ENCODE results near the gene SLC37A2.

Gene SLC37A2

DNA sequence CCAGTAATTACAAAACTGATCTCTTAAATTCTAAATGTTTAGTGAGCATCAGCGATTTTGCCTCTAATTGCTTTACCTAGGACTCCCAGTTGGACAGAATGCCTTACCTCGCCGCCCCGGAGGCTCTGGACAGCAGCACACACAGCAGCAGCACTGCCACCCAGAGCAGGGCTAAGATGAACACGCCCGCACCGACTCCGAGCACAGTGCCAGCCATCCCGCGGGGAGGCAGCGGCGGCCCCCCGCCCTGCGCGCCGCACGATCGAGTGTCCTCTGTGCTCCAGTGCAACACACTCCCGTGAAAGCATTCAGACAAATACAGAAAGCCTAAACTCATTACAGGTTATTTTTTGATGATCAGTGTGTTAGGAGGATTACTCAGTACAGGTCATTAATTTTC lies 38.9 kb downstream of the SLC37A2 start:
- TF ChIP-seq Cebpa-rat (IDR thresholded peaks at IDR 0.05) = no peak
- H3K9me3 ChIP-seq (replicated peaks in 1 of 11) = peaks cover 0 to 9% (median 4%) of the 10 kb centered on the region in 11 experiments; a peak in 9 of 22 replicates
- peaks cover 0 to 34% (median 0%) of the 10 kb centered on the region in 10 experiments; a peak in 4 of 20 replicates for H3K4me1 ChIP-seq
- peak overlapping the region in 1 of 11 experiments; percentile 54; a peak in 1 of 22 replicates for H3K27ac ChIP-seq
- peak overlapping the region in 2 of 11 experiments; percentile 10 to 63; a peak in 1 of 22 replicates for H3K4me2 ChIP-seq
- H3K27me3 ChIP-seq = no peaks in the 10 kb centered on the region
- no peak overlapping the region for H3K9ac ChIP-seq
- no peak overlapping the region for H3K4me3 ChIP-seq
- peaks cover 43 to 72% (median 62%) of the 10 kb centered on the region in 11 experiments for H3K36me3 ChIP-seq
- H4K20me1 ChIP-seq = no peaks in the 10 kb centered on the region

DNA sequence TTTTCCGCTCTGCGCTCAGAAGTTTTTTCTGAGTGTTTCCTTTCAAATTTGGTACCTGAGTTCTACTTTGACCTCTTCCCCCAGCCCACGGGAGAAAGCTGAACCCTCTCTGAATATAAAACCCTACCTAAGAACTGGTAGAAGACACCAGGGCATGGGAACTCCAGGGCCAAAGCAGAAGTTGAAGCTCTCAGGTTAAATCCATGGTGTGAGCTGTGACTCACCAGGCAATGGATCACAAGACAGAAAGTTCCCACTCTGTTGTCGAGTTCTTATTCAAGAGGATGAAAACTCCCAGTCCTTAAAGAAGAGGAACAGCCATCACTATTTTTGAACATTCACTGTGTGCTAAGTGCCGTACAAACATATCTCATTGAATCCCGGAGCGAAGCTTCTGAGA lies 39.4 kb downstream of the SLC37A2 start:
- peak overlapping the region in 2 of 11 experiments; percentile 33 to 54; a peak in 4 of 22 replicates for H3K27ac ChIP-seq
- no peaks in the 10 kb centered on the region for H4K20me1 ChIP-seq
- H3K36me3 ChIP-seq = peaks cover 38 to 68% (median 57%) of the 10 kb centered on the region in 11 experiments
- peaks cover 0 to 11% (median 4%) of the 10 kb centered on the region in 11 experiments; a peak in 9 of 22 replicates for H3K9me3 ChIP-seq (replicated peaks in 1 of 11)
- peaks cover 0 to 34% (median 0%) of the 10 kb centered on the region in 10 experiments; a peak in 4 of 20 replicates for H3K4me1 ChIP-seq
- no peak overlapping the region for H3K9ac ChIP-seq
- no peaks in the 10 kb centered on the region for H3K27me3 ChIP-seq
- no peak overlapping the region for H3K4me3 ChIP-seq
- TF ChIP-seq Cebpa-rat (IDR thresholded peaks at IDR 0.05) = no peak
- H3K4me2 ChIP-seq = peak overlapping the region in 2 of 11 experiments; percentile 63 to 70; a peak in 4 of 22 replicates

DNA sequence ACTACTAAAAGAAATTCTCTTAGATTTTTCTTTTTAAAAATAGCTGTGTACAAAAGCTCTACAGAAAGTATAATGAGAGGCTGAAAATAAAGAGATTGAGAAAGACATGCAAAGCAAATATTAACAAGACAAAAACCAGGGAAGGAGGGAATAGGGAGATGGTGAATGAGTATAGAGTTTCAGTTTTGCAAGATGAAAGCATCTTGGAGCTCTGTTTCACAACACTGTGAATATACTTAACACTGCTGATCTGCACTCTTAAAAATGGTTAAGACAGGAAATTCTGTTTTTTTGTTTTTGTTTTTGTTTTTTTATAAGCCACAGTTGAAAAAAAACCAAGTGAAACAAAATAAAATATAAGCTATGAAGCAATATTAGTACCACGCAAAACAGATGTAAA lies 42.8 kb downstream of the SLC37A2 start:
- peaks cover 5 to 33% (median 23%) of the 10 kb centered on the region in 11 experiments; a peak in 20 of 22 replicates for H3K36me3 ChIP-seq
- H4K20me1 ChIP-seq = no peaks in the 10 kb centered on the region
- peak overlapping the region in 2 of 11 experiments; percentile 14 to 16; a peak in 2 of 22 replicates for H3K4me2 ChIP-seq
- H3K9me3 ChIP-seq (replicated peaks in 1 of 11) = peaks cover 0 to 11% (median 4%) of the 10 kb centered on the region in 11 experiments; a peak in 9 of 22 replicates
- H3K27me3 ChIP-seq = no peaks in the 10 kb centered on the region
- peaks cover 7 to 49% (median 12%) of the 10 kb centered on the region in 10 experiments; a peak in 19 of 20 replicates for H3K4me1 ChIP-seq
- no peak overlapping the region for H3K9ac ChIP-seq
- H3K27ac ChIP-seq = no peak overlapping the region
- no peak for TF ChIP-seq Cebpa-rat (IDR thresholded peaks at IDR 0.05)
- no peak overlapping the region for H3K4me3 ChIP-seq

DNA sequence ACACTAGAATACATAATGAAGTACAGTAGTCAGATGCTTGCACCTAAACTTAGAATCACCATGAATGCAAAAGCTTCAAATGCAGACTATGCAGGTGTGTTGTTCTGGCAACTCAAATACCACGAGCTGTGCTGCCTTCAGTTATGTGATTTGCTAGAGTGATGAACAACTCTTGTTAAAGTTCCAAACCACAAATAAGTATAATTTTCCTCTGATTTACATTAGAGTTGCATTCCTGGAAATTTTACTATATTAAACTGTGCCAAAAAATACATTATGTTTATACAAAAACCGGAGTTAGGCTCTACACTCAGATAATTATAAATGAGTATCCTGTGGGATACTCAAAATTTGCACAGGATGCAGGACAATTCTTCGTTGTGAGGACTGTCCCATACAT lies 45.4 kb downstream of the SLC37A2 start:
- Histone ChIP-seq H3K27ac (no peak overlapping the region), H3K36me3 (peaks cover 0 to 11% (median 4%) of the 10 kb centered on the region in 11 experiments; a peak in 8 of 22 replicates), H3K4me2 (no peak overlapping the region), H3K9me3 (replicated peaks in 1 of 11) (peaks cover 0 to 15% (median 11%) of the 10 kb centered on the region in 11 experiments; a peak in 13 of 22 replicates), H3K9ac (no peak overlapping the region), H3K4me3 (no peak overlapping the region), H3K4me1 (peaks cover 12 to 32% (median 16%) of the 10 kb centered on the region in 10 experiments), H3K27me3 (no peaks in the 10 kb centered on the region), H4K20me1 (no peaks in the 10 kb centered on the region)
- no peak for TF ChIP-seq Cebpa-rat (IDR thresholded peaks at IDR 0.05)

DNA sequence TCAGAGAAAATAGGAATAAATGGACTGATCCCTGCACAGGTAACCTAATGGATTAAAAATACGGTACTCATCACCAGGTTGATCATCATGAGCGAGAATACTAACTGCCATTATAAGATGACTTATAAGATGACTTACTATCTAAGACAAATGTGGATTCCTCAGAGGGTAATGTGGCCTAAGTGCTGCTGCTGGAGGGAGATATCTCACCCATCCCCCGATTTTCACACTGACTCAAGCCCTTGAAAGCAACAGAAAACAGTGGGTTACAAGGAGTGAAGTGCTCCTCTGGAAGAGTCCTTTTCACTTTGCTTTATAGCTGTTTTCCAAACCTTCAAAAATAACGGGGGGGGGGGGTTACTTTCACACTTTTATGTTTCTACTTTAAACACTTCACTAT lies 47.4 kb downstream of the SLC37A2 start:
- Histone ChIP-seq H3K27ac (peak overlapping the region in 8 of 11 experiments; percentile 68 to 83 (median 76); a peak in 15 of 22 replicates), H3K9ac (peak overlapping the region; percentile 77 to 86 (median 83))

DNA sequence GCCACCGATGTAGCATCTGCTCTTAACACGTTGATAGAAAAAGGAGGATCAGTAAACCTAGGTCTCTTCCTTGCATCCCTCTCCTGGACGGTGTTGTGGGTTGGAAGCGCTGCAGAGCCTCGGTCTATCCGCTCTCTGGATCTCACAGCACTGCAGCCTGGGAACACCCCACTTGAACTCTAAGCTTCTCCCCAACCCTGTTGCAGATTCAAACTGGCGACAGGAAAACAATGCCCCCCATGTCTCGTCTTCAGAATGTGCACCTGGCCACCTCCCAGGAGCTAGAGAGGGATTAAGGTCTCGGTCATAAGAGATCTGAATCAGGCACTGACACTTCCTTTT lies 47.9 kb downstream of the SLC37A2 start:
- Histone ChIP-seq H3K4me3 (peak overlapping the region; percentile 79 to 95 (median 85)), H3K27me3 (no peaks in the 10 kb centered on the region), H3K36me3 (peaks cover 0 to 7% (median 3%) of the 10 kb centered on the region in 11 experiments; a peak in 3 of 22 replicates), H3K9ac (peak overlapping the region; percentile 77 to 86 (median 83)), H3K27ac (peak overlapping the region; percentile 57 to 83 (median 75); a peak in 21 of 22 replicates), H3K4me2 (peak overlapping the region; percentile 82 to 96 (median 90)), H3K9me3 (replicated peaks in 1 of 11) (peaks cover 0 to 23% (median 11%) of the 10 kb centered on the region in 11 experiments; a peak in 13 of 22 replicates), H3K4me1 (peaks cover 12 to 20% (median 15%) of the 10 kb centered on the region in 10 experiments), H4K20me1 (no peaks in the 10 kb centered on the region)
- TF ChIP-seq Cebpa-rat (IDR thresholded peaks at IDR 0.05) = no peak

More for the DNA sequence above, 47.4 kb downstream of the SLC37A2 start:
- no peaks in the 10 kb centered on the region for H4K20me1 ChIP-seq
- TF ChIP-seq Cebpa-rat (IDR thresholded peaks at IDR 0.05) = no peak
- peaks cover 0 to 7% (median 3%) of the 10 kb centered on the region in 11 experiments; a peak in 3 of 22 replicates for H3K36me3 ChIP-seq
- H3K9me3 ChIP-seq (replicated peaks in 1 of 11) = peaks cover 0 to 23% (median 11%) of the 10 kb centered on the region in 11 experiments; a peak in 13 of 22 replicates
- peak overlapping the region; percentile 79 to 95 (median 85) for H3K4me3 ChIP-seq
- peaks cover 12 to 23% (median 16%) of the 10 kb centered on the region in 10 experiments for H3K4me1 ChIP-seq
- H3K27me3 ChIP-seq = no peaks in the 10 kb centered on the region
- H3K4me2 ChIP-seq = peak overlapping the region; percentile 82 to 96 (median 90)

DNA sequence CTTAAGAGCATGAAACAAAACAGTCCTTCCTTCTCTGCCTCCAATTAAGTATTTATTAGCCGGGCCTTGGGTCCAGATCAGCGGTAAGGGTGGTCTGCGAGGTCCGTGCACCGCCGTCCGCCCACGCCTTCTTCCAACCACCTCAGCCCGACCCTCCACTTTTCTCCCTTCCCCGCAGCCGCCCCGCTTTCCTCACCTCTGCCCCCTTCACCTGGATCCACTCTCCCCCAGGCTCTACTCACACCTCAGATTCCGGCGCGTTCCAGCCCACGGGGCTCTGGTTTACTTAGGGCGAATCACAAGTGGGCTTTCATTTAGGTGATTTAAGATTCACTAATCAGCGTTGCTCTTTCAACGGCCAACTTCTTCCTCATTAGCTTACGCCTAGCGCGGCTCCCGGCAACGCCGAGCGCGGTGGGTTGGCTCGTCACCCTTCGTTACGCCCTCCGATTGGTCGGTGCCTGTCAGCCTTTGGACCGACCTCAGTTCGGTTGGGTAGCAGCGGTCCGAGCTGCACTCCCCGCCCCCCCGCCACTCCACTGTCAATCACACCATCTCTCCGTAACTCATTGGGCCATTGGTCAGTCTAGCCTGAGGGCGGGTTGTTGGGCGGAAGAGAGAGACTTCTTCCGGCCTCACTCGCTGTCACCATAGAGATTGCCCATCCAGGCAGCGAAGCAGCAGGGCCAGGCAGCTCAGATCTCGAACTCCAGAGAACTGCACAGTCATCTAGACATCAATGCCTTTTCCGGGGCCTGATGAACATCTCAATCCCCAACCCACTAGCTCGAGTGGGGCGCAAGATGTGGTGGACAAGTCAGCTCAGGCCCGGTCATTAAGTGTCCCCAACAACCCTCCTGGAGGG lies 48.5 kb downstream of the SLC37A2 start, which contains the start of gene TMEM218:
TMEM218 (minus strand) TSS at position 284 of the 865 bp plus-strand sequence. CDS start 9,385 bp downstream, outside the sequence.
- peak within 1 kb of the TSS; percentile 77 to 86 (median 83) for H3K9ac ChIP-seq
- no peak for TF ChIP-seq Cebpa-rat (IDR thresholded peaks at IDR 0.05)
- peaks cover 12 to 20% (median 15%) of the 10 kb centered on the region in 10 experiments for H3K4me1 ChIP-seq
- H3K9me3 ChIP-seq (replicated peaks in 1 of 11) = peaks cover 0 to 20% (median 9%) of the 10 kb centered on the region in 11 experiments; a peak in 13 of 22 replicates
- no peaks in the 10 kb centered on the region for H3K27me3 ChIP-seq
- H4K20me1 ChIP-seq = no peaks in the 10 kb centered on the region
- peak within 1 kb of the TSS; percentile 82 to 96 (median 90) for H3K4me2 ChIP-seq
- peaks cover 0 to 7% (median 2%) of the 10 kb centered on the region in 11 experiments; a peak in 3 of 22 replicates for H3K36me3 ChIP-seq
- H3K4me3 ChIP-seq = peak within 1 kb of the TSS; percentile 79 to 95 (median 85)
- H3K27ac ChIP-seq = peak within 1 kb of the TSS; percentile 57 to 83 (median 75); a peak in 21 of 22 replicates

DNA sequence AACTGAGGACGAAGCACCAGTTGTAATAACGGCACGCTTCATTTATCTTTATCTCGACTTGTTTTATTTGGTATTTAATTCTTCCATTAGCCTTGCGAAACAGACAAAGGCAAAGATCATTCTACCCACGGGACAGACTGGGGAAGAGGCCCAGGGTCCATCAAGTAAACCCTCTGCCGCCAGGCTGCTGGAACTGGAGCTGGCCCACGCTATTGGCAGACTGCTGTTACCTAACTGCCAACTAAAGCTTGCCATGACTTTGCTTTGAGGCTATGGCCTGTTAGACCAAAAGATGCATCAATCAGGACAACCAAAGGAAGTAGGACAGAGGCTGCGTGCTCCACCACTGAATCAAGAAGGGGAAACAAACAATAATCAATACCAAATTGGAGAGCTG lies 49.1 kb downstream of the SLC37A2 start:
- Histone ChIP-seq H4K20me1 (no peaks in the 10 kb centered on the region), H3K27me3 (no peaks in the 10 kb centered on the region), H3K27ac (peak overlapping the region in 10 of 11 experiments; percentile 26 to 83 (median 74); a peak in 18 of 22 replicates), H3K9ac (peak overlapping the region in 4 of 11 experiments; percentile 26 to 86 (median 43); a peak in 6 of 22 replicates), H3K9me3 (replicated peaks in 1 of 11) (peaks cover 0 to 14% (median 5%) of the 10 kb centered on the region in 11 experiments; a peak in 8 of 22 replicates), H3K4me2 (peak overlapping the region; percentile 32 to 89 (median 56); a peak in 21 of 22 replicates), H3K4me1 (peaks cover 12 to 20% (median 15%) of the 10 kb centered on the region in 10 experiments), H3K4me3 (peak overlapping the region in 9 of 10 experiments; percentile 36 to 95 (median 79); a peak in 15 of 20 replicates), H3K36me3 (peaks cover 0 to 4% (median 0%) of the 10 kb centered on the region in 11 experiments; a peak in 3 of 22 replicates)
- TF ChIP-seq Cebpa-rat (IDR thresholded peaks at IDR 0.05) = 0 out of 22 replicates have a peak, but pooled peaks of 1 of the 11 experiments have one; percentile 12

Data from BLaER1 treated with 17β-estradiol and CSF1 and Interleukin-3, amounts not matched to agents 10 nM and 100 nM (cell line).